Measurements from ENCODE around the gene PTPRF.

GRCh38 chr1:43558346-43558841, 27.7 kb downstream of the PTPRF start:
- no peak for TF ChIP-seq REST (IDR thresholded peaks at IDR 0.05; ENCODE audit: low read depth)
- no peak for TF ChIP-seq EP300 (IDR thresholded peaks at IDR 0.05; ENCODE audit: borderline replicate concordance)
- no peak for TF ChIP-seq ZBTB7A (IDR thresholded peaks at IDR 0.05; ENCODE audit: low read depth)
- TF ChIP-seq USF1 (IDR thresholded peaks at IDR 0.05) = no peak
- TF ChIP-seq YY1 (IDR thresholded peaks at IDR 0.05; ENCODE audit: low read depth) = no peak
- TF ChIP-seq CREB1 (IDR thresholded peaks at IDR 0.05; ENCODE audit: low read depth) = no peak
